Ovary (tissue), 9 donors: ENCODE data around the gene GALNT15. TPM values are rescaled to one million over a fixed set of nuclear protein-coding genes. Genes with fewer than 3 reads are reported as not detected.

Experiments used
- DNase-seq, 5 donors: peaks; one replicate each; pipeline ENCODE4 v3.0.0-alpha.2; 2019 to 2020
- H3K27ac ChIP-seq, 2 donors: fragments of 200-600 bp; one replicate each; pipeline versions ENCODE4 v1.5.1 to v1.8.0; 2019 to 2022
- H3K27me3 ChIP-seq: fragments of 200-600 bp; one replicate; pipeline ENCODE4 v1.8.0; 2022
- H3K36me3 ChIP-seq: fragments of 200-600 bp; sonication (generic); one replicate; pipeline ENCODE4 v1.5.1; 2019
- H3K4me1 ChIP-seq: one replicate; pipeline ENCODE4 v1.8.1; 2013; ENCODE audit warnings: mild to moderate bottlenecking, moderate library complexity; ENCODE audit not compliant: insufficient read depth
- H3K4me3 ChIP-seq: fragments of 200-600 bp; sonication (generic); one replicate; pipeline ENCODE4 v1.5.1; 2017
- H3K9me3 ChIP-seq, 2 donors: fragments of 200-600 bp in 1 of 2; sonication (generic) in 1 of 2; one replicate each; pipeline versions ENCODE4 v1.5.1 to v1.8.1; 2013 to 2019; ENCODE audit warnings: mild to moderate bottlenecking in 1 of 2, moderate library complexity in 1 of 2
- CTCF ChIP-seq, 3 donors: fragments of 450-650 bp in 2 of 3; fragments of 200-600 bp in 1 of 3; IDR thresholded peaks; one replicate each; pipeline versions ENCODE4 v1.5.1 to v1.8.0; 2016 to 2022; ENCODE audit warnings: antibody characterized with exemption in 3 of 3, mild to moderate bottlenecking in 1 of 3
- EP300 ChIP-seq: sonication (generic); formaldehyde crosslinking; IDR thresholded peaks from one replicate; pipeline ENCODE4 v1.6.1; 2017; ENCODE audit warnings: antibody characterized with exemption
- POLR2A ChIP-seq: fragments of 450-650 bp; IDR thresholded peaks from one replicate; pipeline ENCODE4 v1.6.1; 2017; ENCODE audit warnings: antibody characterized with exemption, mild to moderate bottlenecking, moderate library complexity
- WGBS, 3 donors: extraction: QIAGEN DNeasy Blood & Tissue Kit in 1 of 3; methylation state at CpG; one replicate each; pipeline versions ENCODE4 v1.1.5 to v1.1.7; 2013 to 2017; 5-methylcytosine and 5-hydroxymethylcytosine counted together
- intact Hi-C, 4 donors: fragments of 100-400 bp; cut with DNase I; formaldehyde crosslinking; loops; one replicate each; pipeline versions ENCODE4 v1.11.0 to v1.15.1; 2022 to 2023
- polyA plus RNA-seq, 2 donors: library from polyadenylated mRNA; stranded (reverse); fragments of 200-250 nt in 1 of 2; fragments of 350-450 nt in 1 of 2; fragmentation: Illumina TruSeq in 1 of 2; extraction: RNeasy Lipid Tissue Mini Kit (QIAGEN cat#74804) in 1 of 2; gene quantifications; one replicate each; pipeline ENCODE4 v1.2.3, GENCODE V29; 2013 to 2014
- total RNA-seq, 7 donors: library from RNA; depleted of rRNA in 2 of 7; stranded (reverse); fragments of >200 nt in 2 of 7; fragmentation: NEBNext Ultra II Directional in 3 of 7; extraction: Animal tissue kit (Norgen Biotek cat#: 25700) in 3 of 7; gene quantifications; one replicate each; pipeline versions ENCODE4 v1.1.0 to v1.2.4, GENCODE V29; 2016 to 2023
- donor health status: DM: no; HTN: no; CAD: no; lungs with moderate emphysema.
- donor health status: DM: no; HTN: no; CAD: no.
- donor health status: Bipolar disorder and iron deficiency.
- donor health status: DM: yes; HTN: yes; CAD: no.
- donor health status: DM: no; HTN: no; CAD: no.
- donor health status: DM: yes; HTN: yes; CAD: no.

Gene GALNT15
- total and polyA plus RNA-seq, 9 donors = 14.5 to 118 (median 28.5) TPM

- no peak for DNase-seq
- Histone ChIP-seq H3K36me3 (no peaks in the 10 kb centered on the region), H3K4me3 (no peak overlapping the region), H3K4me1 (peaks cover 11% of the 10 kb centered on the region), H3K27ac (peak overlapping the region in 1 of 2 donors; percentile 67), H3K27me3 (no peaks in the 10 kb centered on the region), H3K9me3 (no peaks in the 10 kb centered on the region)
- intact Hi-C loops = no loop called here
- TF ChIP-seq POLR2A = no peak
- TF ChIP-seq CTCF (IDR thresholded peaks at IDR 0.05) = no peak
- TF ChIP-seq EP300 = no peak
- 86 to 90% (median 90%) methylated on average over 2 of the region's 2 CpGs for WGBS, 3 donors
Observed at GRCh38 chr3:16147220-16147994, 27.1 kb upstream of the GALNT15 start.

- no peaks in the 10 kb centered on the region for H3K36me3 ChIP-seq
- TF ChIP-seq EP300 (no peak), CTCF (IDR thresholded peaks at IDR 0.05) (no peak), POLR2A (no peak)
- WGBS, 3 donors = 70 to 76% (median 76%) methylated on average over 6 of the region's 6 CpGs
- peak overlapping the region; percentile 33 to 67 for H3K27ac ChIP-seq
- intact Hi-C loops = no loop called here
- no peaks in the 10 kb centered on the region for H3K27me3 ChIP-seq
- no peak overlapping the region for H3K4me3 ChIP-seq
- no peaks in the 10 kb centered on the region for H3K9me3 ChIP-seq
- peaks cover 10% of the 10 kb centered on the region for H3K4me1 ChIP-seq
- no peak for DNase-seq
Observed at GRCh38 chr3:16148213-16148612, 26.3 kb upstream of the GALNT15 start.

- no peaks in the 10 kb centered on the region for H3K9me3 ChIP-seq
- TF ChIP-seq CTCF (IDR thresholded peaks at IDR 0.05) = no peak
- no peak for TF ChIP-seq POLR2A
- no peak for TF ChIP-seq EP300
- peaks cover 10% of the 10 kb centered on the region for H3K4me1 ChIP-seq
- DNase-seq = peak; percentile 80 to 90 (median 86)
- H3K36me3 ChIP-seq = no peaks in the 10 kb centered on the region
- no peak overlapping the region for H3K4me3 ChIP-seq
- no peaks in the 10 kb centered on the region for H3K27me3 ChIP-seq
- intact Hi-C loops = no loop called here
- WGBS, 3 donors = 3 to 13% (median 8%) methylated on average over 4 of the region's 4 CpGs
- peak overlapping the region; percentile 33 to 67 for H3K27ac ChIP-seq
Observed at GRCh38 chr3:16148783-16149182, 25.7 kb upstream of the GALNT15 start.

GRCh38 chr3:16150285-16150684 lies 24.2 kb upstream of the GALNT15 start:
- TF ChIP-seq EP300 (no peak), POLR2A (no peak), CTCF (IDR thresholded peaks at IDR 0.05) (no peak)
- no peak for DNase-seq
- H3K27me3 ChIP-seq = no peaks in the 10 kb centered on the region
- intact Hi-C loops = no loop called here
- H3K4me3 ChIP-seq = no peak overlapping the region
- WGBS, 3 donors = 92 to 100% (median 99%) methylated on average over 1 of the region's 1 CpG
- H3K36me3 ChIP-seq = no peaks in the 10 kb centered on the region
- no peaks in the 10 kb centered on the region for H3K9me3 ChIP-seq
- peak overlapping the region in 1 of 2 donors; percentile 28 for H3K27ac ChIP-seq
- H3K4me1 ChIP-seq = peaks cover 6% of the 10 kb centered on the region
